Glutamatergic neuron (in vitro differentiated cells): ENCODE measurements around the gene GUCY2D. TPM values are rescaled to one million over a fixed set of nuclear protein-coding genes. Genes with fewer than 3 reads are reported as not detected.
A peak's percentile ranks its signal among the peaks of the same experiment; 100 is the strongest.
"Not testable (repeated sequence)": the region's sequence is repeated elsewhere in the genome, so short reads cannot be mapped to it uniquely, and the experiment has no call there.

Experiments used
- DNase-seq: peaks from one replicate; pipeline ENCODE4 v3.0.0; 2022
- H3K27ac Mint-ChIP-seq: one replicate; pipeline ENCODE4 v1.8.0; 2020; ENCODE audit warnings: mild to moderate bottlenecking, mixed read lengths, inconsistent platforms; ENCODE audit not compliant: unreplicated experiment
- H3K27me3 Mint-ChIP-seq: one replicate; pipeline ENCODE4 v1.8.0; 2020; ENCODE audit warnings: mild to moderate bottlenecking, moderate library complexity, mixed read lengths, inconsistent platforms; ENCODE audit not compliant: unreplicated experiment
- H3K36me3 Mint-ChIP-seq: one replicate; pipeline ENCODE4 v1.8.0; 2020; ENCODE audit warnings: mild to moderate bottlenecking, mixed read lengths, inconsistent platforms; ENCODE audit not compliant: unreplicated experiment
- H3K4me1 Mint-ChIP-seq: one replicate; pipeline ENCODE4 v1.8.0; 2020; ENCODE audit warnings: mild to moderate bottlenecking, low read depth, mixed read lengths, inconsistent platforms; ENCODE audit not compliant: unreplicated experiment
- H3K4me3 Mint-ChIP-seq: one replicate; pipeline ENCODE4 v1.8.0; 2020; ENCODE audit warnings: mild to moderate bottlenecking, mixed read lengths, inconsistent platforms; ENCODE audit not compliant: unreplicated experiment
- H3K9me3 Mint-ChIP-seq: one replicate; pipeline ENCODE4 v1.8.0; 2020; ENCODE audit warnings: mild to moderate bottlenecking, moderate library complexity, mixed read lengths, inconsistent platforms; ENCODE audit not compliant: unreplicated experiment
- total RNA-seq: library from RNA; stranded (reverse); fragmentation: NEBNext Ultra II Directional; extraction: Animal tissue kit (Norgen Biotek cat#: 25700); gene quantifications from one replicate; pipeline ENCODE4 v1.2.1, GENCODE V29; 2021; ENCODE audit not compliant: unreplicated experiment
- TF ChIP-seq, protein P1 (sequence below): fragments of 200-600 bp; sonication (generic); IDR thresholded peaks from one replicate; pipeline ENCODE4 v1.5.0; 2021; ENCODE audit not compliant: partially characterized antibody, unreplicated experiment

Gene GUCY2D
- total RNA-seq, 1 donor from 2014 or later, result not detected

DNA sequence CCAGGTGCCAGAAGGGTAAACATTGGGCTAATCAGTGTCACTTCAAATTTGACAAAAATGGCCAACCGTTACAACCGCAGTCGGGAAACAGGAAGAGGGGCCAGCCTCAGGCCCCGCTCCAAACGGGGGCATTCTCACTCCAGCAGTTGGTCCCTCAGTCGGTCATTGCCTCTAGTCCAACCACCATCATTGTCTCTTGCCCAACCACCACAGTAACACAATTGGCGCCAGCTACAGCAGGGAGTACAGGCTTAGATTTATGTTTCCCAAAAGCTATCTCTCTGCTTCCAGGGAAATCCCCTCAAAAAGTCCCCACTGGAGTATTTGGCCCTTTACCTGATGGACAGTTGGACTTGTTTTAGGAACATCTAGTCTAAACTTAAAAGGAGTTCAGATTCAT is 56.7 kb downstream of the GUCY2D start:
- TF ChIP-seq, protein P1, sequence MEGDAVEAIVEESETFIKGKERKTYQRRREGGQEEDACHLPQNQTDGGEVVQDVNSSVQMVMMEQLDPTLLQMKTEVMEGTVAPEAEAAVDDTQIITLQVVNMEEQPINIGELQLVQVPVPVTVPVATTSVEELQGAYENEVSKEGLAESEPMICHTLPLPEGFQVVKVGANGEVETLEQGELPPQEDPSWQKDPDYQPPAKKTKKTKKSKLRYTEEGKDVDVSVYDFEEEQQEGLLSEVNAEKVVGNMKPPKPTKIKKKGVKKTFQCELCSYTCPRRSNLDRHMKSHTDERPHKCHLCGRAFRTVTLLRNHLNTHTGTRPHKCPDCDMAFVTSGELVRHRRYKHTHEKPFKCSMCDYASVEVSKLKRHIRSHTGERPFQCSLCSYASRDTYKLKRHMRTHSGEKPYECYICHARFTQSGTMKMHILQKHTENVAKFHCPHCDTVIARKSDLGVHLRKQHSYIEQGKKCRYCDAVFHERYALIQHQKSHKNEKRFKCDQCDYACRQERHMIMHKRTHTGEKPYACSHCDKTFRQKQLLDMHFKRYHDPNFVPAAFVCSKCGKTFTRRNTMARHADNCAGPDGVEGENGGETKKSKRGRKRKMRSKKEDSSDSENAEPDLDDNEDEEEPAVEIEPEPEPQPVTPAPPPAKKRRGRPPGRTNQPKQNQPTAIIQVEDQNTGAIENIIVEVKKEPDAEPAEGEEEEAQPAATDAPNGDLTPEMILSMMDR, result no peak
- Mint-ChIP-seq H3K9me3 (peaks cover 2% of the 10 kb centered on the region), H3K27ac (no peak overlapping the region), H3K36me3 (no peaks in the 10 kb centered on the region), H3K27me3 (peaks cover 15% of the 10 kb centered on the region), H3K4me3 (no peak overlapping the region), H3K4me1 (no peaks in the 10 kb centered on the region)
- no peak for DNase-seq

DNA sequence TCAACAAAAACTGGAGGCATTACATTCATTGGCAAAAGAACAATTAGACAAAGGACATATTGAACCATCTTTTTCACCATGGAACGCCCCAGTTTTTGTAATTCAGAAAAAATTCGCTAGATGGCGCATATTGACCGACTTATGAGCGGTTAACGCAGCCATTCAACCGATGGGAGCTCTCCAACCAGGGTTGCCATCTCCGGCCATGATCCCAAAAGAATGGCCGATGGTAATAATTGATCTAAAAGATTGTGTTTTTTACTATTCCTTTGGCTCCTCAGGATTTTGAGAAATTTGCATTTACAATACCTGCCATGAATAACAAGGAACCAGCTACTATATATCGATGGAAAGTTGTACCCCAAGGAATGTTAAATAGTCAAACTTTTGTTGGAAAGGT is 57.9 kb downstream of the GUCY2D start:
- Mint-ChIP-seq H3K9me3 (peaks cover 2% of the 10 kb centered on the region), H3K27ac (no peak overlapping the region), H3K27me3 (peaks cover 18% of the 10 kb centered on the region), H3K4me1 (no peaks in the 10 kb centered on the region), H3K4me3 (no peak overlapping the region), H3K36me3 (no peaks in the 10 kb centered on the region)
- TF ChIP-seq, protein P1, result peak; percentile 88
- peak; percentile 45 for DNase-seq

DNA sequence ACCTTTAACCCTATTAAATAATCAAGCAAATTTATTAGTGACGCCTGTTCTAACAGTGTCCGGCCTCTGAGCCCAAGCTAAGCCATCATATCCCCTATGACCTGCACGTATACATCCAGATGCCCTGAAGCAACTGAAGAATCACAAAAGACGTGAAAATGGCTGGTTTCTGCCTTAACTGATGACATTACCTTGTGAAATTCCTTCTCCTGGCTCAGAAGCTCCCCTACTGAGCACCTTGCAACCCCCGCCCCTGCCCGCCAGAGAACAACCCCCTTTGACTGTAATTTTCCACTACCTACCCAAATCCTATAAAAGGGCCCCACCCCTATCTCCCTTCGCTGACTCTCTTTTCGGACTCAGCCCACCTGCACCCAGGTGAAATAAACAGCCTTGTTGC is 59.4 kb downstream of the GUCY2D start:
- DNase-seq, H3K27ac Mint-ChIP-seq, H3K4me3 Mint-ChIP-seq: not testable (repeated sequence)

DNA sequence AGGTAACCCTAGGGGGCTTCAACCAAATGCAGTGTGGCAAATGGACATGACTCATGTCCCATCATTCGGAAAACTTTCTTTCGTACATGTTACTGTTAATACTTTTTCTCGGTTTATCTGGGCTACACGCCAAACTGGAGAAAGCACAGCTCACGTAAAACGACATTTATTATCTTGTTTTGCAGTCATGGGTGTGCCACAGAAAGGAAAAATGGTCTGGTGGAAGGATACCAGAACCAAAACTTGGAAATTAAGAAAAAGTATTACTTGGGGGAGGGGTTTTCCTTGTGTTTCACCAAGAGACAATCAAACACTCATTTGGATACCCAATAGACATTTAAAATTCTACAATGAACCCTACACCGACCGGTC is 60.0 kb downstream of the GUCY2D start:
- DNase-seq, result no peak
- Mint-ChIP-seq H3K27me3 (peaks cover 21% of the 10 kb centered on the region), H3K4me1 (no peaks in the 10 kb centered on the region), H3K27ac (no peak overlapping the region), H3K36me3 (no peaks in the 10 kb centered on the region), H3K9me3 (peaks cover under 1% of the 10 kb centered on the region), H3K4me3 (no peak overlapping the region)
- TF ChIP-seq, protein P1, result no peak

More for the DNA sequence above, 59.4 kb downstream of the GUCY2D start:
- not testable (repeated sequence) for H3K36me3 Mint-ChIP-seq, H3K9me3 Mint-ChIP-seq, H3K4me1 Mint-ChIP-seq
- H3K27me3 Mint-ChIP-seq, result peaks cover 21% of the 10 kb centered on the region

DNA sequence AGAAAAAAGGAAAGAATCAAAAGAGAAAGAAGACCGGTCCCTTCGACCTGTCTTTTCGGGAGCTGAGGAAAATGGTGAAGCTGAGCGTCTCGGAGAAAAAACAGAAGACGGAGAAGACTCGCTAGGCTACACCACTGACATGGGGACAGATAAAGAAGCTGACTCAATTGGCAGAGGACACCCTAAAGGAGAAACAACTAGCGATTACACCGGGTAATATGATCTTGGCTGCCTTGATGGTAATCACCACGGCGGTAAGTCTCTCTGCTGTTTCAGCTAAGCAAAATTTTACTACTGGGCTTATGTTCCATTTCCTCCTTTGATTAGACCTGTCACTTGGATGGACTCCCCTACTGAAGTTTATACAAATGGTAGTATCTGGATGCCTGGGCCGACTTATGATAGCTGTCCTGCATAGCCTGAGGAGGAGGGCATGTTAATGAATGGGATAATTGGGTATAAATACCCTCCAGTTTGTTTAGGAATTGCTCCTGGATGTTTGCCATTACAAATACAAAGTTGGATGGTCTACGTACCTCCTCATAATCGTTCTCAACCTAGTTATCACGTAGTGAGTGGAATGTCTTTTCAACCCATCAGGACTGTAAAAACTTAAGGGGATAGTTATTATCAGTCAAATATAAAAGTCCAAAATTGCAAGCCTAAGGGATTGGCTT is 60.5 kb downstream of the GUCY2D start:
- Mint-ChIP-seq H3K9me3 (no peaks in the 10 kb centered on the region), H3K4me3 (no peak overlapping the region), H3K4me1 (no peaks in the 10 kb centered on the region), H3K36me3 (no peaks in the 10 kb centered on the region), H3K27ac (no peak overlapping the region), H3K27me3 (peaks cover 24% of the 10 kb centered on the region)
- TF ChIP-seq, protein P1, result no peak
- DNase-seq, result no peak
